ENCODE measurements around the gene OASL. TPM values are rescaled to one million over a fixed set of nuclear protein-coding genes. Genes with fewer than 3 reads are reported as not detected.

OASL gene
- total RNA-seq, 1 experiment from 2014 or later: not detected

GRCh38 chr12:121064116-121064515 is 25.1 kb upstream of the OASL start:
- Histone ChIP-seq H3K79me1 (ENCODE audit: insufficient read depth, low read depth, low read length, poor library complexity, severe bottlenecking) (no peaks in the 10 kb centered on the region), H2BK12ac (ENCODE audit: insufficient read length, low read depth, low read length) (no peak overlapping the region), H3K9ac (ENCODE audit: extremely low read depth, insufficient read length, low read length) (no peak overlapping the region), H3K4me2 (ENCODE audit: insufficient read depth, insufficient read length, low read length) (no peak overlapping the region), H2BK5ac (ENCODE audit: insufficient read length, low read length) (no peak overlapping the region), H2BK120ac (ENCODE audit: low read depth, low read length, poor library complexity, severe bottlenecking) (no peak overlapping the region), H3K4me1 (ENCODE audit: insufficient read depth, low read length) (no peaks in the 10 kb centered on the region), H3K14ac (ENCODE audit: insufficient read depth, low read length) (no peak overlapping the region), H2AFZ (ENCODE audit: low read length) (no peak overlapping the region), H4K20me1 (ENCODE audit: control insufficient read depth, insufficient read depth, insufficient read length) (no peaks in the 10 kb centered on the region), H3K9me3 (ENCODE audit: control insufficient read depth, low read depth, low read length) (no peaks in the 10 kb centered on the region), H3K27ac (ENCODE audit: insufficient read length, low read depth, low read length) (no peak overlapping the region), H3K27me3 (ENCODE audit: insufficient read depth, low read length) (no peaks in the 10 kb centered on the region), H4K5ac (ENCODE audit: insufficient read length, low read depth, low read length) (no peak overlapping the region), H3K18ac (ENCODE audit: insufficient read length, low read depth, low read length) (no peak overlapping the region), H2BK20ac (ENCODE audit: low read depth, low read length, poor library complexity, severe bottlenecking) (no peak overlapping the region), H3K23ac (ENCODE audit: insufficient read length, low read depth, low read length) (no peak overlapping the region), H2AK5ac (ENCODE audit: insufficient read length, low read length) (no peak overlapping the region), H4K91ac (ENCODE audit: insufficient read length, low read depth, low read length) (no peak overlapping the region), H3T11ph (ENCODE audit: low read length) (no peak overlapping the region), H3K4ac (ENCODE audit: low read depth, low read length) (no peak overlapping the region), H4K8ac (replicated peaks; ENCODE audit: insufficient read length, low read depth, low read length) (no peak overlapping the region), H3K56ac (ENCODE audit: insufficient read length, low read depth, low read length) (no peak overlapping the region), H2BK15ac (ENCODE audit: low read depth, low read length) (no peak overlapping the region), H3K79me2 (ENCODE audit: insufficient read depth, low read length) (no peaks in the 10 kb centered on the region), H3K23me2 (ENCODE audit: insufficient read length, low read depth, low read length, poor library complexity, severe bottlenecking) (no peaks in the 10 kb centered on the region)
- no peak overlapping the region for H3K4me3 Mint-ChIP-seq
- no peaks in the 10 kb centered on the region for H3K36me3 Mint-ChIP-seq (ENCODE audit: insufficient read depth in 1 of 3, low read depth in 3 of 3)
- peaks cover 5% of the 10 kb centered on the region for H3K27me3 Mint-ChIP-seq (ENCODE audit: low read depth)
- WGBS (ENCODE audit: extremely low coverage, insufficient read length, low lambda C conversion rate): no CpG with 5 or more reads among the region's 1 CpG
- peak overlapping the region in 1 of 3 experiments; percentile 44; a peak in 1 of 7 replicates for H3K27ac Mint-ChIP-seq
- TF ChIP-seq CTCF (conservative IDR thresholded peaks at IDR 0.05): no peak
- H3K9me3 Mint-ChIP-seq: no peaks in the 10 kb centered on the region
- no peak for DNase-seq
- peaks cover 2 to 8% of the 10 kb centered on the region in 2 experiments; a peak in 3 of 4 replicates for H3K4me1 Mint-ChIP-seq

Data from H9 (cell line).